ENCODE data around the gene SRRT. TPM values are rescaled to one million over a fixed set of nuclear protein-coding genes. Genes with fewer than 3 reads are reported as not detected.

The SRRT gene
- total RNA-seq, 6 experiments from 2014 or later, result 22.4 to 65.7 (median 49.1) TPM

GRCh38 chr7:100886142-100886935 lies 11.4 kb downstream of the SRRT start:
- Histone ChIP-seq H3K4me3 (no peak overlapping the region), H3K36me3 (peaks cover 5 to 73% (median 29%) of the 10 kb centered on the region in 4 donors), H3K9me3 (no peaks in the 10 kb centered on the region), H3K27me3 (no peaks in the 10 kb centered on the region), H3K27ac (no peak overlapping the region), H3K4me1 (peaks cover 0 to 15% (median 8%) of the 10 kb centered on the region in 4 donors)
- ATAC-seq (no peak), DNase-seq (no peak)
- intact Hi-C loops (cut with DNase I), result no loop called here
- TF ChIP-seq CTCF (IDR thresholded peaks at IDR 0.05), result no peak
- TF ChIP-seq POLR2A (IDR thresholded peaks at IDR 0.05), result no peak
- 78% methylated on average over 6 of the region's 27 CpGs for WGBS (ENCODE audit: insufficient coverage, low coverage, low lambda C conversion rate, missing lambda C conversion rate)

- Histone ChIP-seq H3K27me3 (no peaks in the 10 kb centered on the region), H3K4me1 (peaks cover 0 to 15% (median 8%) of the 10 kb centered on the region in 4 donors), H3K36me3 (peaks cover 5 to 66% (median 24%) of the 10 kb centered on the region in 4 donors), H3K9me3 (no peaks in the 10 kb centered on the region), H3K27ac (peak overlapping the region in 1 of 3 donors; percentile 43), H3K4me3 (no peak overlapping the region)
- DNase-seq (no peak), ATAC-seq (no peak)
- TF ChIP-seq POLR2A (IDR thresholded peaks at IDR 0.05) (no peak), CTCF (IDR thresholded peaks at IDR 0.05) (no peak)
- intact Hi-C loops (cut with DNase I), result no loop called here
- WGBS (ENCODE audit: insufficient coverage, low coverage, low lambda C conversion rate, missing lambda C conversion rate), result 62% methylated on average over 9 of the region's 25 CpGs
These were observed 12.1 kb downstream of the SRRT start for GRCh38 chr7:100886936-100887515.

- no peak for TF ChIP-seq POLR2A (IDR thresholded peaks at IDR 0.05)
- TF ChIP-seq CTCF (IDR thresholded peaks at IDR 0.05), result no peak
These were observed 12.8 kb downstream of the SRRT start for GRCh38 chr7:100887516-100888290.

GRCh38 chr7:100888291-100888987 lies 13.5 kb downstream of the SRRT start:
- Histone ChIP-seq H3K27me3 (no peaks in the 10 kb centered on the region), H3K36me3 (peaks cover 0 to 52% (median 20%) of the 10 kb centered on the region in 4 donors), H3K4me3 (peak overlapping the region; percentile 77 to 84 (median 82)), H3K9me3 (no peaks in the 10 kb centered on the region), H3K4me1 (peaks cover 0 to 15% (median 8%) of the 10 kb centered on the region in 4 donors), H3K27ac (peak overlapping the region in 2 of 3 donors; percentile 61 to 70)
- 48% methylated on average over 13 of the region's 18 CpGs for WGBS (ENCODE audit: insufficient coverage, low coverage, low lambda C conversion rate, missing lambda C conversion rate)
- DNase-seq (no peak), ATAC-seq (no peak)
- intact Hi-C loops (cut with DNase I), result no loop called here
- no peak for TF ChIP-seq CTCF (IDR thresholded peaks at IDR 0.05)
- no peak for TF ChIP-seq POLR2A (IDR thresholded peaks at IDR 0.05)

More at GRCh38 chr7:100887516-100888290, 12.8 kb downstream of the SRRT start:
- no peaks in the 10 kb centered on the region for H3K9me3 ChIP-seq
- 55% methylated on average over 17 of the region's 21 CpGs for WGBS (ENCODE audit: insufficient coverage, low coverage, low lambda C conversion rate, missing lambda C conversion rate)
- H3K4me1 ChIP-seq, result peaks cover 0 to 15% (median 8%) of the 10 kb centered on the region in 4 donors
- H3K27me3 ChIP-seq, result no peaks in the 10 kb centered on the region
- peaks cover 4 to 59% (median 23%) of the 10 kb centered on the region in 4 donors for H3K36me3 ChIP-seq
- ATAC-seq (no peak), DNase-seq (no peak)
- no peak overlapping the region for H3K4me3 ChIP-seq
- H3K27ac ChIP-seq, result peak overlapping the region in 1 of 3 donors; percentile 43
- intact Hi-C loops (cut with DNase I), result no loop called here
